SU-DHL-6 (cell line): ENCODE measurements around the gene ACBD7.

Experiments
- EZH2phosphoT487 ChIP-seq: fragments of 200-600 bp; sonication (generic), shearing (Covaris generic); conservative IDR thresholded peaks from 2 replicates; pipeline ENCODE4 v1.6.1; 2018; ENCODE audit warnings: mild to moderate bottlenecking, antibody characterized with exemption, low read length, moderate library complexity, mixed read lengths
- TF ChIP-seq, protein P1 (sequence below): fragments of 200-600 bp; sonication (generic); IDR thresholded peaks from one replicate; pipeline ENCODE4 v1.5.1; 2017; ENCODE audit warnings: antibody characterized with exemption, mild to moderate bottlenecking, low read length, moderate library complexity; ENCODE audit not compliant: insufficient read depth, poor library complexity, severe bottlenecking

DNA sequence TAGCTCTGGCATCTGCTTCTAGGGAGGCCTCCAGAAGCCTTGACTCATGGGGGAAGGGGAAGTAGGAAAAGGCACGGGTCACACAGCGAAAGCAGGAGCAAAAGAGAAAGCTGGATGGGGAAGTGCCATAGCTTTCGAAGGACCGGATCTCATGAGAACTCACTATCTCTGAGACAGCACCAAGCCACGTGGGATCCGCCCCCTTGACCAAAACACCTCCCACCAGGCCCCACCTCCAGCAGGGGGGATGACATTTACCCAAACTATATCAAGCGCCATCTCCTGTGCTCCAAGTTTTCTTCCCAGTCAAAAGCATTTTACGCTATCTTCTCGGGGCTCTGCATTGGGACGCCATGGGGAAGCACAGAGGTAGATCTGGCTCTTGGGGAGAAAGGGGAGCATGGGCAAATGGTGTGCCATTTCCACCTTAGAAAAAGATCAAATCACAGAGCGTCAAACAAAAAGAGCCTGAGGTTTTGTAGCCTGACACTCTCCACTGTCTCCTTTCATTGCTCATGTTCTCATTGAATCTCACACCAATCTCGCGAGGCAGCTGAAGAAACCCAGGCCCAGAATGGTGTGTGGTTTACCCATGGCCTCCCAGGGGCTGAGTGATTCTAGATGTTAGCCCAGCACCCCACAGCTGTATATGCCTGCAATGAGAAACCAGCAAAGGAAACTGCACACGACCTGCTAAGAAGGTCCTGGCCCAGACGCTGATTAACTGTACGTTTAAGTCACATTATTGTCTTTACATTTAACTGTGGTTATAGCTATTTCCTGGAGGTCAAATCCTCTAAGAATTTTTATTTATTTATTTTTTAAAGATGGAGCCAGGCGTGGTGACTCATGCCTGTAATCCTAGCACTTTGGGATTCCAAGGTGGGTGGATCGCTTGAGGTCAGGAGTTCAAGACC is 52.9 kb downstream of the ACBD7 start:
- TF ChIP-seq, protein P1, sequence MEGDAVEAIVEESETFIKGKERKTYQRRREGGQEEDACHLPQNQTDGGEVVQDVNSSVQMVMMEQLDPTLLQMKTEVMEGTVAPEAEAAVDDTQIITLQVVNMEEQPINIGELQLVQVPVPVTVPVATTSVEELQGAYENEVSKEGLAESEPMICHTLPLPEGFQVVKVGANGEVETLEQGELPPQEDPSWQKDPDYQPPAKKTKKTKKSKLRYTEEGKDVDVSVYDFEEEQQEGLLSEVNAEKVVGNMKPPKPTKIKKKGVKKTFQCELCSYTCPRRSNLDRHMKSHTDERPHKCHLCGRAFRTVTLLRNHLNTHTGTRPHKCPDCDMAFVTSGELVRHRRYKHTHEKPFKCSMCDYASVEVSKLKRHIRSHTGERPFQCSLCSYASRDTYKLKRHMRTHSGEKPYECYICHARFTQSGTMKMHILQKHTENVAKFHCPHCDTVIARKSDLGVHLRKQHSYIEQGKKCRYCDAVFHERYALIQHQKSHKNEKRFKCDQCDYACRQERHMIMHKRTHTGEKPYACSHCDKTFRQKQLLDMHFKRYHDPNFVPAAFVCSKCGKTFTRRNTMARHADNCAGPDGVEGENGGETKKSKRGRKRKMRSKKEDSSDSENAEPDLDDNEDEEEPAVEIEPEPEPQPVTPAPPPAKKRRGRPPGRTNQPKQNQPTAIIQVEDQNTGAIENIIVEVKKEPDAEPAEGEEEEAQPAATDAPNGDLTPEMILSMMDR: no peak
- no peak for TF ChIP-seq EZH2phosphoT487
